Mesendoderm (in vitro differentiated cells): ENCODE data around the gene SMARCD2.

ENCODE experiments used
- DNase-seq: peaks from one replicate; pipeline ENCODE4 v3.0.0; 2013
- H2AK5ac ChIP-seq: 2 replicates; pipeline ENCODE4 v1.6.1; 2013; ENCODE audit warnings: low read length, inconsistent platforms
- H2BK120ac ChIP-seq: 2 replicates; pipeline ENCODE4 v1.6.1; 2013; ENCODE audit warnings: low read depth, mild to moderate bottlenecking, low read length, moderate library complexity, mixed read lengths
- H2BK15ac ChIP-seq: replicated peaks from 2 replicates; pipeline ENCODE4 v1.6.1; 2013; ENCODE audit warnings: low read depth, mild to moderate bottlenecking, moderate library complexity
- H2BK5ac ChIP-seq: 2 replicates; pipeline ENCODE4 v1.6.1; 2013; ENCODE audit warnings: low read length, inconsistent platforms
- H3K18ac ChIP-seq: 2 replicates; pipeline ENCODE4 v1.6.1; 2013; ENCODE audit warnings: mild to moderate bottlenecking, low read length, mixed read lengths
- H3K23ac ChIP-seq: one replicate; pipeline ENCODE4 v1.6.1; 2013; ENCODE audit warnings: low read length
- H3K27ac ChIP-seq: 2 replicates; pipeline ENCODE4 v1.5.1; 2013; ENCODE audit warnings: low read depth, mild to moderate bottlenecking, inconsistent platforms, low read length, moderate library complexity
- H3K27me3 ChIP-seq: 2 replicates; pipeline ENCODE4 v1.6.1; 2013; ENCODE audit warnings: low read length, control low read depth, mild to moderate bottlenecking, inconsistent platforms; ENCODE audit not compliant: insufficient read depth, poor library complexity
- H3K36me3 ChIP-seq: 2 replicates; pipeline ENCODE4 v1.6.1; 2013; ENCODE audit warnings: low read length, inconsistent platforms; ENCODE audit not compliant: control insufficient read depth, insufficient read depth
- H3K4ac ChIP-seq: one replicate; pipeline ENCODE4 v1.6.1; 2013; ENCODE audit warnings: low read depth, mild to moderate bottlenecking, low read length, moderate library complexity
- H3K4me1 ChIP-seq: 2 replicates; pipeline ENCODE4 v1.6.1; 2013; ENCODE audit warnings: low read depth, low read length, inconsistent platforms; ENCODE audit not compliant: control insufficient read depth
- H3K4me2 ChIP-seq: 2 replicates; pipeline ENCODE4 v1.6.1; 2013; ENCODE audit warnings: low read length
- H3K4me3 ChIP-seq: 2 replicates; pipeline ENCODE4 v1.5.1; 2013; ENCODE audit warnings: mild to moderate bottlenecking, low read length
- H3K56ac ChIP-seq: one replicate; pipeline ENCODE4 v1.6.1; 2013; ENCODE audit warnings: low read length
- H3K79me1 ChIP-seq: 2 replicates; pipeline ENCODE4 v1.6.1; 2013; ENCODE audit warnings: low read length, inconsistent platforms
- H3K79me2 ChIP-seq: 2 replicates; pipeline ENCODE4 v1.6.1; 2013; ENCODE audit warnings: mild to moderate bottlenecking, low read length; ENCODE audit not compliant: control insufficient read depth, insufficient read depth
- H3K9ac ChIP-seq: 2 replicates; pipeline ENCODE4 v1.6.1; 2013; ENCODE audit warnings: low read length, inconsistent platforms
- H4K5ac ChIP-seq: one replicate; pipeline ENCODE4 v1.6.1; 2013; ENCODE audit warnings: low read length
- H4K8ac ChIP-seq: one replicate; pipeline ENCODE4 v1.6.1; 2013; ENCODE audit warnings: low read depth, mild to moderate bottlenecking, control low read depth, low read length, moderate library complexity
- WGBS: extraction: QIAGEN DNeasy Blood & Tissue Kit; methylation state at CpG from one replicate; pipeline ENCODE4 v1.1.7; 2013; ENCODE audit warnings: low lambda C conversion rate, missing lambda C conversion rate; ENCODE audit not compliant: insufficient coverage; ENCODE audit errors: extremely low coverage; 5-methylcytosine and 5-hydroxymethylcytosine counted together

The SMARCD2 gene

DNA sequence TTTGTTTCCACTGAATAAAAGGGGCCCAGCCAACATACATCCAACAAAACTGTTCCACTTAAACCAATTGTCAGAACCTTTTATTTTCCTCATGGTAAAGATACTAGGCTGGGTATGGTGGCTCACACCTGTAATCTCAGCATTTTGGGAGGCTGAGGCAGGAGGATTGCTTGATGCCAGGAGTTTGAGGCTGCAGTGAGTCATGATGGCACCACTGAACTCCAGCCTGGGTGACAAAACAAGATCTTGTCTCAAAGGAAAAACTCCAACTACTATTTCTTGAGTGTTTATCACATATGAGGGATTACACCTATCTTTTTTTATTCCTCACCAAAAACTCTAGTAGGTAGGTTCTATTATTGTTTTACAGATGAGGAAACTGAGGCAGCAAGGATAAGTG is 19.9 kb downstream of the SMARCD2 start:
- Histone ChIP-seq H2BK120ac (no peak overlapping the region), H3K4me1 (no peaks in the 10 kb centered on the region), H4K5ac (no peak overlapping the region), H3K4me2 (no peak overlapping the region), H3K23ac (no peak overlapping the region), H3K27me3 (no peaks in the 10 kb centered on the region), H3K4me3 (no peak overlapping the region), H2AK5ac (no peak overlapping the region), H3K36me3 (peaks cover 36% of the 10 kb centered on the region), H3K9ac (no peak overlapping the region), H3K79me2 (peaks cover 16% of the 10 kb centered on the region), H3K4ac (no peak overlapping the region), H2BK5ac (no peak overlapping the region), H4K8ac (no peak overlapping the region), H3K56ac (no peak overlapping the region), H3K18ac (no peak overlapping the region), H3K27ac (no peak overlapping the region), H2BK15ac (no peak overlapping the region), H3K79me1 (peaks cover 11% of the 10 kb centered on the region)
- no peak for DNase-seq

DNA sequence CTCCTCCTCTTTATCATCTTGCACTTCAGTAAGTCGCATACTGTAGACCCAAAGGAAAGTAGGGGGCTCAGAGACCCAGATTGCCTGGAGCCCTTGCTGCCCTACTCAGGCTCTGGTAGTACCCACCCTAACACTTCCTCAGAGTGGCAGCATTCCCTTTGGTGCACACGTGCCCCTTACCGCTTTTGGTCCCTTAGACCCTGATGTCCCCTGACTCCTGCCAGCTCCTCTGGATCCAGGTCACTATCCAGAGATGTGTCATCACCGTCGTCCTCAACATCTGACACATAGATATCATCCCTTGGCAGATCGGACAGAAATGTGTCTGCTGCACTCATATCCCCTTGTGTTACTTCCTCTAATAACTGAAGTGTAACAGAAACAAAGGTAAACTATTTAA is 20.7 kb downstream of the SMARCD2 start:
- H3K56ac ChIP-seq, result no peak overlapping the region
- no peak for DNase-seq
- no peak overlapping the region for H2BK5ac ChIP-seq

DNA sequence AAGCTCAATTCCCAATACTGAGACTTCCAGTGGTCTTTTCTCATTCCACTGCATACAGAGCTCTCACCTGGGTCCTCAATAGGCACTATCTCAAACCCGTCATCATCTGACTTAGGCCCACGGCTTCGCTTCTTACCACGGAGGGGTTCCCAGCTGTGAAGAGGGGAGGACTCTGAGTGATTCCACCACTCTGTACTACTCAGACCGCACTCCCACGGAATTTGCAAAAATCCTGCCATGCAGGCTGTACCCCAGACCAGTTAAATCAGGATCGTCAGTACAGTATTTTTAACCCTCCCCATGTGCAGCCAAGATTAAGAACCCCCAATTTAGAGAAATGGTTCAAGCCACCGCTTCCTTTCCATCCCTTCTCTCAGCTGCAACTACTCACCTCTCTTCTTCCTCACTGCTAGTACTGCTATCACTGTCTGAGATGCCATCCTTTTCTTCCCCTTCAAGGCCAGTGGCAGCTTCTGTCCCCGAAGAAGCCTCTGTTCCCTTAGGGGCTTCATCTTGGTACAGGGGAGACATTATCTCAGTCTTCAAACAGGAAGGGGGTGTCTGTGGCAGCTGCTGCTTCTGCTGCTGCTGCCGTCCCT is 21.4 kb downstream of the SMARCD2 start:
- H3K36me3 ChIP-seq, result peaks cover 43% of the 10 kb centered on the region
- DNase-seq, result no peak
- WGBS, result no CpG with 5 or more reads among the region's 10 CpGs

More for the DNA sequence above, 20.7 kb downstream of the SMARCD2 start:
- Histone ChIP-seq H3K4me3 (no peak overlapping the region), H4K8ac (no peak overlapping the region), H3K27me3 (no peaks in the 10 kb centered on the region), H3K79me2 (peaks cover 15% of the 10 kb centered on the region), H2BK15ac (no peak overlapping the region), H3K36me3 (peaks cover 42% of the 10 kb centered on the region), H2BK120ac (no peak overlapping the region), H3K23ac (no peak overlapping the region), H3K4ac (no peak overlapping the region), H4K5ac (no peak overlapping the region), H3K27ac (no peak overlapping the region), H3K4me1 (no peaks in the 10 kb centered on the region), H2AK5ac (no peak overlapping the region), H3K9ac (no peak overlapping the region), H3K79me1 (peaks cover 12% of the 10 kb centered on the region), H3K18ac (no peak overlapping the region), H3K4me2 (no peak overlapping the region)
- WGBS, result no CpG with 5 or more reads among the region's 6 CpGs

DNA sequence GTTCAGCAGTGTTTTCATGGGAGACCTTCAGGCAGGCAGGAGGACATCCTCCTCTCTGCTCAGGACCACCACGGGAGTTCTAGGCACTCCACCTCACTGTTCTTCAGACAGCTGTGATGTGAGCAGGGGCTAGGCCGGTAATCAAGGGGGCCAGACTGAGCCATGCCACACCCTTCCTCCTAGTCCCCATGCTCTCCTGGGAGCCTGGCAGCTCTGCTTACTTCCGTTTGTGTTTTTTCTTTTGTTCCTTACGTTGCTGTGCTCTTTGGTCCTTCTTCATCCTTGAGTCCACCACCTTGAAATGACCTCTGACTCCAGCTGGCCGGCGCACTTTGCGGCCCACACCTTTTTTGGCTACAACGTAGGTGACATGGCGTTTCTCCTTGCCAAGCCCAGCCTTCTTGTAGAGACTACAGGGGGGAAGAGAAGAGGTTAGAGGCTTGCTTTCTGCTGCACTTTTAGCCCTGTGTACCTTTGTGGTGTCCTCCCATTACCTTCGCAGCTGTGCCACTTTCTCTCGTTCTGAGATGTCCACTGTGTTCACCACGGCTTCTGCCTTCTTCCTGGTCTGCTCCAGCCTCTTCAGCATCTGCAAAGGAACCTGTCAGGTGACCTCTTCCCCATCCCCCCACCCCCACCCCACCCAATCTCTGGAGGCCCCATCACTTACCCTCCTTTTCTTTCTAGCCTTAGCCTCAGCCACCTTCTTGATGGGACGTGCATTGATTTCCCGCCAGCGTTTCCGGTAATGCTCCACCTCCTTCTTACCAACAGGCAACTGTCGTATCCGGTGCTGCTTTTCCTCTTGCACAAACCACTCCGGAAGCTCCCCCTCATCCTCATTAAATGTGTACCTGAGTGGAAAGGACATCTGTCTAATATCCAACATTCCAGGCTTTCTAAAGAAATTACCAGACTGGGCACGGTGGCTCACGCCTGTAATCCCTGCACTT is 22.6 kb downstream of the SMARCD2 start:
- Histone ChIP-seq H3K79me2 (no peaks in the 10 kb centered on the region), H2BK120ac (no peak overlapping the region), H2BK15ac (no peak overlapping the region), H4K8ac (no peak overlapping the region), H3K56ac (no peak overlapping the region), H3K23ac (no peak overlapping the region), H3K9ac (no peak overlapping the region), H3K36me3 (peaks cover 47% of the 10 kb centered on the region), H3K79me1 (peaks cover 5% of the 10 kb centered on the region), H3K18ac (no peak overlapping the region), H2AK5ac (no peak overlapping the region), H3K27me3 (no peaks in the 10 kb centered on the region), H3K4ac (no peak overlapping the region), H4K5ac (no peak overlapping the region), H3K27ac (no peak overlapping the region), H3K4me1 (no peaks in the 10 kb centered on the region), H2BK5ac (no peak overlapping the region), H3K4me3 (no peak overlapping the region), H3K4me2 (no peak overlapping the region)
- no peak for DNase-seq
- no CpG with 5 or more reads among the region's 21 CpGs for WGBS

More for the DNA sequence above, 21.4 kb downstream of the SMARCD2 start:
- H3K4ac ChIP-seq, result no peak overlapping the region
- H3K9ac ChIP-seq, result no peak overlapping the region
- no peak overlapping the region for H2BK15ac ChIP-seq
- H4K8ac ChIP-seq, result no peak overlapping the region
- H3K18ac ChIP-seq, result no peak overlapping the region
- H3K79me1 ChIP-seq, result peaks cover 12% of the 10 kb centered on the region
- no peak overlapping the region for H3K4me2 ChIP-seq
- H2BK5ac ChIP-seq, result no peak overlapping the region
- no peaks in the 10 kb centered on the region for H3K27me3 ChIP-seq
- H2BK120ac ChIP-seq, result no peak overlapping the region
- H3K23ac ChIP-seq, result no peak overlapping the region
- no peak overlapping the region for H4K5ac ChIP-seq
- H3K27ac ChIP-seq, result no peak overlapping the region
- H3K79me2 ChIP-seq, result peaks cover 10% of the 10 kb centered on the region
- no peak overlapping the region for H3K4me3 ChIP-seq
- no peak overlapping the region for H2AK5ac ChIP-seq
- no peak overlapping the region for H3K56ac ChIP-seq
- H3K4me1 ChIP-seq, result no peaks in the 10 kb centered on the region

DNA sequence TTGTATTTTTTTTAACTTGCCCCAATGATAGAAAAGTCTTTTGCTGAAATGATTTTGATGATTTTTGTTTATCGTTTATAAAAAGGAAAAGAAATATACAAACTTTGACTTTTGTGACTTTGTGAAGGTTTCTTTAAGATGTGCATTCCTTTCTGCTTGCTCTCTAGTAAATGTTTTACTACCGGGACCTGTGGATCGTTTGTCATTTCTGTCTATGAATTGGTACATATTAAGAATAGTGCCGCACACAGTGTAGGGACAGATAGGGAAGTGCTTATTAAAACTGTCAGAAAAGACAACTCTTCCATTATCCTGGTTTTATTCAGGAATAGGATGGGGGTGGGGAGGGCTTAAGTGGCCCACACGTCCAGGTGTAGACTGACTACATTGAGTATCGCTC is 23.4 kb downstream of the SMARCD2 start:
- H3K4ac ChIP-seq, result no peak overlapping the region
- no peaks in the 10 kb centered on the region for H3K4me1 ChIP-seq
- no peaks in the 10 kb centered on the region for H3K79me2 ChIP-seq
- H3K4me3 ChIP-seq, result no peak overlapping the region
- no peak overlapping the region for H2BK5ac ChIP-seq
- no peak overlapping the region for H2BK15ac ChIP-seq
- H2AK5ac ChIP-seq, result no peak overlapping the region
- no peak overlapping the region for H3K56ac ChIP-seq
- no peaks in the 10 kb centered on the region for H3K27me3 ChIP-seq
- peaks cover 49% of the 10 kb centered on the region for H3K36me3 ChIP-seq
- no peak for DNase-seq
- peaks cover 5% of the 10 kb centered on the region for H3K79me1 ChIP-seq
- H3K27ac ChIP-seq, result no peak overlapping the region
- H3K9ac ChIP-seq, result no peak overlapping the region
- H3K4me2 ChIP-seq, result no peak overlapping the region
- no peak overlapping the region for H4K8ac ChIP-seq
- no peak overlapping the region for H3K23ac ChIP-seq
- no peak overlapping the region for H3K18ac ChIP-seq
- 100% methylated on average over 1 of the region's 6 CpGs for WGBS
- H2BK120ac ChIP-seq, result no peak overlapping the region
- H4K5ac ChIP-seq, result no peak overlapping the region
